Loucy (cell line): ENCODE results near the gene IGFL3.

ENCODE experiments used
- H2AFZ ChIP-seq: fragments of 200-600 bp; sonication (generic); 2 replicates; pipeline ENCODE4 v1.6.0; 2016; ENCODE audit warnings: antibody characterized with exemption, mild to moderate bottlenecking, low read length, moderate library complexity
- H3F3A ChIP-seq: fragments of 200-600 bp; 2 replicates; pipeline ENCODE4 v1.6.0; 2016; ENCODE audit warnings: antibody characterized with exemption, low read depth, mild to moderate bottlenecking
- H3K27me3 ChIP-seq: fragments of 200-600 bp; sonication (generic); 2 replicates; pipeline ENCODE4 v1.6.1; 2014; ENCODE audit warnings: low read length, mild to moderate bottlenecking; ENCODE audit not compliant: insufficient read depth, poor library complexity, severe bottlenecking
- H3K36me3 ChIP-seq: fragments of 200-600 bp; sonication (generic); 2 replicates; pipeline ENCODE4 v1.6.1; 2016; ENCODE audit warnings: low read length; ENCODE audit not compliant: insufficient read depth
- H3K4me1 ChIP-seq: fragments of 200-600 bp; sonication (generic); 2 replicates; pipeline ENCODE4 v1.5.1; 2014; ENCODE audit warnings: low read length, mild to moderate bottlenecking; ENCODE audit not compliant: insufficient read depth, poor library complexity, severe bottlenecking
- H3K4me2 ChIP-seq: fragments of 200-600 bp; sonication (generic); 2 replicates; pipeline ENCODE4 v1.6.0; 2014; ENCODE audit warnings: antibody characterized with exemption, low read length, low read depth, mild to moderate bottlenecking; ENCODE audit not compliant: poor library complexity, severe bottlenecking
- H3K4me3 ChIP-seq: fragments of 200-600 bp; sonication (generic); 2 replicates; pipeline ENCODE4 v1.5.1; 2014; ENCODE audit warnings: low read length, mild to moderate bottlenecking, mixed read lengths; ENCODE audit not compliant: poor library complexity, severe bottlenecking
- H3K79me2 ChIP-seq: fragments of 200-600 bp; sonication (generic); 2 replicates; pipeline ENCODE4 v1.6.1; 2014; ENCODE audit warnings: low read length; ENCODE audit not compliant: insufficient read depth
- H3K9ac ChIP-seq: fragments of 200-600 bp; sonication (generic); 2 replicates; pipeline ENCODE4 v1.6.0; 2014; ENCODE audit warnings: mild to moderate bottlenecking, low read depth, low read length, moderate library complexity; ENCODE audit not compliant: poor library complexity, severe bottlenecking
- H3K9me2 ChIP-seq: fragments of 200-600 bp; sonication (generic); replicated peaks from 2 replicates; pipeline ENCODE4 v1.6.1; 2016; ENCODE audit warnings: low read depth, low read length, mixed read lengths
- H3K9me3 ChIP-seq: fragments of 200-600 bp; sonication (generic); 2 replicates; pipeline ENCODE4 v1.6.1; 2014; ENCODE audit warnings: mild to moderate bottlenecking, antibody characterized with exemption, low read length, low read depth; ENCODE audit not compliant: insufficient read depth
- H4K20me1 ChIP-seq: fragments of 200-600 bp; sonication (generic); 2 replicates; pipeline ENCODE4 v1.6.0; 2014; ENCODE audit warnings: antibody characterized with exemption, low read length, mild to moderate bottlenecking; ENCODE audit not compliant: insufficient read depth, poor library complexity, severe bottlenecking
- EZH2phosphoT487 ChIP-seq: fragments of 200-600 bp; IDR thresholded peaks from 2 replicates; pipeline ENCODE4 v1.6.1; 2018; ENCODE audit warnings: antibody characterized with exemption, mild to moderate bottlenecking, moderate library complexity, borderline replicate concordance
- TF ChIP-seq, protein P1 (sequence below): fragments of 200-600 bp; sonication (generic); conservative IDR thresholded peaks from 2 replicates; pipeline ENCODE4 v1.5.1; 2014; ENCODE audit warnings: mild to moderate bottlenecking, antibody characterized with exemption, low read length

IGFL3 gene

DNA sequence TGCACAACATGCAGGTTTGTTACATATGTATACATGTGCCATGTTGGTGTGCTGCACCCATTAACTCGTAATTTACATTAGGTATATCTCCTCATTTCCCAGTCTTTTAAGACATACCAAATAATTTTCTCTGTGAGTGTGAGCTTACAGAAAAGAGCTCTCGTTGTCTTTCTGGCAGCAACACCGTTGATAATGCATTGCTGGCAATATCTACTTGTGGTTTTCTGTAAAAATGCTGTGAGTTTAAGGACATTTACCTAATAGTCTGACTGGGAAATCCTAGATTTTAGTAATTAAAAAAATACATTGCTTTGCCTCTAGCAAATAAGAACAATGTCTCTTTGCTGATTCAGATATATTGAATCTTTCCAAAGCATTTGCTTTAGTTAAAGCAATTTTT lies 8.4 kb downstream of the IGFL3 start:
- Histone ChIP-seq H4K20me1 (no peaks in the 10 kb centered on the region), H3K4me3 (no peak overlapping the region), H3K4me1 (no peaks in the 10 kb centered on the region), H3K79me2 (no peaks in the 10 kb centered on the region), H2AFZ (no peak overlapping the region), H3F3A (no peaks in the 10 kb centered on the region), H3K27me3 (no peaks in the 10 kb centered on the region), H3K9me3 (no peaks in the 10 kb centered on the region), H3K36me3 (no peaks in the 10 kb centered on the region), H3K4me2 (no peak overlapping the region), H3K9ac (no peak overlapping the region), H3K9me2 (no peaks in the 10 kb centered on the region)
- TF ChIP-seq EZH2phosphoT487 = no peak
- TF ChIP-seq, protein P1, sequence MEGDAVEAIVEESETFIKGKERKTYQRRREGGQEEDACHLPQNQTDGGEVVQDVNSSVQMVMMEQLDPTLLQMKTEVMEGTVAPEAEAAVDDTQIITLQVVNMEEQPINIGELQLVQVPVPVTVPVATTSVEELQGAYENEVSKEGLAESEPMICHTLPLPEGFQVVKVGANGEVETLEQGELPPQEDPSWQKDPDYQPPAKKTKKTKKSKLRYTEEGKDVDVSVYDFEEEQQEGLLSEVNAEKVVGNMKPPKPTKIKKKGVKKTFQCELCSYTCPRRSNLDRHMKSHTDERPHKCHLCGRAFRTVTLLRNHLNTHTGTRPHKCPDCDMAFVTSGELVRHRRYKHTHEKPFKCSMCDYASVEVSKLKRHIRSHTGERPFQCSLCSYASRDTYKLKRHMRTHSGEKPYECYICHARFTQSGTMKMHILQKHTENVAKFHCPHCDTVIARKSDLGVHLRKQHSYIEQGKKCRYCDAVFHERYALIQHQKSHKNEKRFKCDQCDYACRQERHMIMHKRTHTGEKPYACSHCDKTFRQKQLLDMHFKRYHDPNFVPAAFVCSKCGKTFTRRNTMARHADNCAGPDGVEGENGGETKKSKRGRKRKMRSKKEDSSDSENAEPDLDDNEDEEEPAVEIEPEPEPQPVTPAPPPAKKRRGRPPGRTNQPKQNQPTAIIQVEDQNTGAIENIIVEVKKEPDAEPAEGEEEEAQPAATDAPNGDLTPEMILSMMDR = no peak

DNA sequence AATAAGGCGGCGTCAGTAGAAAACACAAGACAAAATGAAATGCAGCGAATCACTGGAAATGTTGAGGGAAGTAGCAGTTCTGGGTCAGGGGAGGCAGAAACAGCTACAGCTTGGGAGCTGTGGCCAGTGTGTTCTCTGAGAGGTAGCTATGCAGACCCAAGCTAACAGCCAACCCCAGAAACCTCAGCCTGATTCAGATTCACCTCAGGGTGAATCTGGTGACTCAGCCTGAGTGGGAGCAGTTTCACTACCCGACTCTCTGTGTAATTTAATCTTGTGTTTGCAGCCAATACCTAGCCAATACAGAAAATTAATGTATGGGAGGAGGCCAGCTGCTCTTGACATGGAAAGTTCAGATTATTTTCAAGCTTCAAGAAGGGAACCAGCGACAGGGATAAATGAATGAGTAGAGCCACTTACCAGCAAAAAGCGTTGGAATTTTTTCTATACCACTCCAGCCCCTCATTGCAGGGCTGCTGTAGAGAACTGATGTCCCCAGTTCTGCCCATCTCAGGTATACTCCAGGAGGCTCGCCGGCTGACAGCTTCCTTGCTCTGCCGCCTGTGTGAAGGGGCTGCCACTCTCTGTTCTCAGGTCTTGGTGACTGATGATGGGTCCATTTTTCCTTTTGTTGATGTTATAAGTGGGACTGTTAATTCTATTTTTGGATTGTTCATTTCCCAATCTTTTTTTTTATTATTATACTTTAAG lies 8.9 kb downstream of the IGFL3 start:
- Histone ChIP-seq H3K4me1 (no peaks in the 10 kb centered on the region), H3K4me3 (no peak overlapping the region), H3K27me3 (no peaks in the 10 kb centered on the region), H3F3A (no peaks in the 10 kb centered on the region), H3K9me3 (no peaks in the 10 kb centered on the region), H3K79me2 (no peaks in the 10 kb centered on the region), H3K36me3 (no peaks in the 10 kb centered on the region), H3K9me2 (no peaks in the 10 kb centered on the region), H3K4me2 (no peak overlapping the region), H4K20me1 (no peaks in the 10 kb centered on the region), H2AFZ (no peak overlapping the region), H3K9ac (no peak overlapping the region)
- TF ChIP-seq, protein P1 = no peak
- TF ChIP-seq EZH2phosphoT487 = no peak

DNA sequence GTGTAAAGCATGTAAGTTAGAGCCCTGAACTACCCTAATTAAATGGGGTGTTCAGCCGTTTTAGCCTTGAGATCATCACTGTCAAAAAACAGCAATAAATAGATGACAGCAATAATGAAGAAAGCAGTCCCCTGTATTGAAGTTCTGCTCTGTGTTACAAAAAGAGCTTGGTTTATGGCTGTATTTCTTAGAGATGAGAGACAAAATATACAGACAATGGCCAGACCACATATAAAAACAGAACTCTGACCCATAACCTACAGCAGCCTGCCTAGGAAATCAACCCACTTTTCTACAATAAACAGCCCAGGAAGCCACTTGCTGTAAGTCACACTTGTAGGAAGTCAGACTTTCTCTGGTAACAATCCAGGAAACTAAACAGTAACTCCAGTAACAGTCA lies 10.8 kb downstream of the IGFL3 start:
- no peak overlapping the region for H3K4me2 ChIP-seq
- H3K36me3 ChIP-seq = no peaks in the 10 kb centered on the region
- H3K9ac ChIP-seq = no peak overlapping the region
- no peaks in the 10 kb centered on the region for H3K27me3 ChIP-seq
- no peaks in the 10 kb centered on the region for H3K79me2 ChIP-seq
- TF ChIP-seq, protein P1 = no peak
- TF ChIP-seq EZH2phosphoT487 = no peak
- H3K4me1 ChIP-seq = no peaks in the 10 kb centered on the region
- no peaks in the 10 kb centered on the region for H3F3A ChIP-seq
- H3K4me3 ChIP-seq = no peak overlapping the region
- no peaks in the 10 kb centered on the region for H3K9me2 ChIP-seq
- no peaks in the 10 kb centered on the region for H3K9me3 ChIP-seq
- H4K20me1 ChIP-seq = no peaks in the 10 kb centered on the region
- H2AFZ ChIP-seq = no peak overlapping the region
